Liver (tissue), 9 donors: ENCODE measurements around the gene SOX8. TPM values are rescaled to one million over a fixed set of nuclear protein-coding genes. Genes with fewer than 3 reads are reported as not detected.

Source experiments
- DNase-seq: peaks from one replicate; pipeline ENCODE4 v3.0.0-alpha.2; 2017; ENCODE audit warnings: low spot score
- H3K27ac ChIP-seq, 2 donors: one replicate each; pipeline ENCODE4 v1.7.0; 2013; ENCODE audit warnings: inconsistent platforms in 2 of 2, low read length in 2 of 2, control low read depth in 1 of 2, low read depth in 1 of 2, mild to moderate bottlenecking in 1 of 2
- H3K27me3 ChIP-seq, 4 donors: one replicate each; pipeline versions ENCODE4 v1.6.1 to v1.7.0; 2013; ENCODE audit warnings: low read length in 3 of 4, inconsistent platforms in 1 of 4, mild to moderate bottlenecking in 1 of 4, moderate library complexity in 1 of 4; ENCODE audit not compliant: control insufficient read depth in 4 of 4, insufficient read depth in 4 of 4
- H3K36me3 ChIP-seq, 4 donors: one replicate each; pipeline versions ENCODE4 v1.6.1 to v1.7.0; 2013; ENCODE audit warnings: low read length in 3 of 4, mild to moderate bottlenecking in 3 of 4, low read depth in 1 of 4, moderate library complexity in 1 of 4; ENCODE audit not compliant: control insufficient read depth in 4 of 4, insufficient read depth in 3 of 4
- H3K4me1 ChIP-seq, 4 donors: one replicate each; pipeline versions ENCODE4 v1.6.1 to v1.7.0; 2013; ENCODE audit warnings: low read length in 3 of 4, mild to moderate bottlenecking in 3 of 4, moderate library complexity in 1 of 4; ENCODE audit not compliant: control insufficient read depth in 4 of 4, insufficient read depth in 4 of 4
- H3K4me3 ChIP-seq, 3 donors: one replicate each; pipeline versions ENCODE4 v1.6.1 to v1.7.0; 2013; ENCODE audit warnings: low read length in 3 of 3, control low read depth in 1 of 3, low read depth in 1 of 3, mild to moderate bottlenecking in 1 of 3
- H3K9ac ChIP-seq, 2 donors: one replicate each; pipeline ENCODE4 v1.7.0; 2013; ENCODE audit warnings: low read length in 2 of 2, mild to moderate bottlenecking in 2 of 2, moderate library complexity in 2 of 2, control low read depth in 1 of 2, low read depth in 1 of 2
- H3K9me3 ChIP-seq, 4 donors: one replicate each; pipeline versions ENCODE4 v1.6.1 to v1.7.0; 2013; ENCODE audit warnings: low read length in 3 of 4; ENCODE audit not compliant: control insufficient read depth in 4 of 4
- ATF3 ChIP-seq: IDR thresholded peaks from 2 replicates; pipeline ENCODE4 v1.6.1; 2016; ENCODE audit warnings: antibody characterized with exemption
- CTCF ChIP-seq: fragments of 150-350 bp; IDR thresholded peaks from 2 replicates; pipeline ENCODE4 v1.5.1; 2017; ENCODE audit warnings: improper control_type of control experiment, low read depth, low read length; ENCODE audit not compliant: missing input control
- EGR1 ChIP-seq, 2 donors: IDR thresholded peaks; 2 replicates each; pipeline ENCODE4 v1.6.1; 2016 to 2018; ENCODE audit warnings: antibody characterized with exemption in 2 of 2, low read depth in 2 of 2
- FOXA1 ChIP-seq: IDR thresholded peaks from 2 replicates; pipeline ENCODE4 v1.6.1; 2016; ENCODE audit warnings: antibody characterized with exemption
- FOXA2 ChIP-seq: IDR thresholded peaks from 2 replicates; pipeline ENCODE4 v1.6.1; 2016; ENCODE audit warnings: antibody characterized with exemption
- GABPA ChIP-seq, 2 donors: IDR thresholded peaks in 1 of 2; conservative IDR thresholded peaks in 1 of 2; 2 replicates each; pipeline ENCODE4 v1.6.1; 2016; ENCODE audit warnings: antibody characterized with exemption in 2 of 2, mild to moderate bottlenecking in 1 of 2, moderate library complexity in 1 of 2
- HNF4A ChIP-seq, 2 donors: conservative IDR thresholded peaks; 2 replicates each; pipeline ENCODE4 v1.6.1; 2016; ENCODE audit warnings: antibody characterized with exemption in 2 of 2, mild to moderate bottlenecking in 2 of 2
- HNF4G ChIP-seq: IDR thresholded peaks from 2 replicates; pipeline ENCODE4 v1.6.1; 2016; ENCODE audit warnings: antibody characterized with exemption
- JUND ChIP-seq, 2 donors: IDR thresholded peaks; 2 replicates each; pipeline ENCODE4 v1.6.1; 2016; ENCODE audit warnings: antibody characterized with exemption in 2 of 2
- MAX ChIP-seq: IDR thresholded peaks from 2 replicates; pipeline ENCODE4 v1.6.1; 2016; ENCODE audit warnings: antibody characterized with exemption
- NR2F2 ChIP-seq: IDR thresholded peaks from 2 replicates; pipeline ENCODE4 v1.6.1; 2016; ENCODE audit warnings: antibody characterized with exemption
- RAD21 ChIP-seq, 2 donors: IDR thresholded peaks; 2 replicates each; pipeline ENCODE4 v1.6.1; 2016; ENCODE audit warnings: antibody characterized with exemption in 2 of 2, mild to moderate bottlenecking in 2 of 2
- REST ChIP-seq: IDR thresholded peaks from 2 replicates; pipeline ENCODE4 v1.6.1; 2016; ENCODE audit warnings: antibody characterized with exemption, mild to moderate bottlenecking
- RXRA ChIP-seq, 2 donors: IDR thresholded peaks; 2 replicates each; pipeline ENCODE4 v1.6.1; 2017 to 2018; ENCODE audit warnings: antibody characterized with exemption in 2 of 2, mild to moderate bottlenecking in 1 of 2
- SP1 ChIP-seq: IDR thresholded peaks from 2 replicates; pipeline ENCODE4 v1.6.1; 2018; ENCODE audit warnings: antibody characterized with exemption, mild to moderate bottlenecking
- YY1 ChIP-seq: IDR thresholded peaks from 2 replicates; pipeline ENCODE4 v1.6.1; 2016; ENCODE audit warnings: antibody characterized with exemption, mild to moderate bottlenecking
- ZBTB33 ChIP-seq: IDR thresholded peaks from 2 replicates; pipeline ENCODE4 v1.6.1; 2016; ENCODE audit warnings: antibody characterized with exemption
- WGBS: extraction: QIAGEN DNeasy Blood & Tissue Kit; methylation state at CpG from one replicate; pipeline ENCODE4 v1.1.7; 2013; 5-methylcytosine and 5-hydroxymethylcytosine counted together
- polyA plus RNA-seq, 2 donors: library from polyadenylated mRNA; stranded (reverse) in 1 of 2; unstranded in 1 of 2; fragments of 200-250 nt in 1 of 2; fragments of >200 nt in 1 of 2; fragmentation: Nextera tagmentation in 1 of 2; extraction: Ambion mirVana in 1 of 2; gene quantifications; one replicate each; pipeline versions ENCODE4 v1.2.1 to v1.2.3, GENCODE V29; 2013 to 2015
- total RNA-seq, 2 donors: library from RNA; depleted of rRNA; stranded (reverse); fragments of >200 nt; gene quantifications; one replicate each; pipeline ENCODE4 v1.2.3, GENCODE V29; 2014
- donor health status: healthy.
- donor health status: healthy.
- donor health status: healthy.
- donor health status: healthy.
- donor health status: healthy.

The SOX8 gene
- total and polyA plus RNA-seq, 4 donors = 0.05 to 0.33 (median 0.17) TPM; not detected in 1

GRCh38 chr16:993731-994130 lies 12.2 kb downstream of the SOX8 start:
- no peak for DNase-seq
- H3K27ac ChIP-seq = no peak overlapping the region
- no peaks in the 10 kb centered on the region for H3K4me1 ChIP-seq
- no peaks in the 10 kb centered on the region for H3K36me3 ChIP-seq
- H3K9me3 ChIP-seq = peaks cover 0 to 10% (median 2%) of the 10 kb centered on the region in 4 donors
- no peak overlapping the region for H3K4me3 ChIP-seq
- no peak for TF ChIP-seq FOXA2
- no peak for TF ChIP-seq ZBTB33
- no peak for TF ChIP-seq YY1
- TF ChIP-seq HNF4A (conservative IDR thresholded peaks at IDR 0.05) = no peak
- no peak for TF ChIP-seq MAX
- no peak for TF ChIP-seq REST
- no peak for TF ChIP-seq GABPA (IDR thresholded peaks at IDR 0.05 in 1 of 2, conservative IDR thresholded peaks at IDR 0.05 in 1 of 2)
- TF ChIP-seq FOXA1 = no peak
- no peak for TF ChIP-seq RAD21 (IDR thresholded peaks at IDR 0.05)
- no peaks in the 10 kb centered on the region for H3K27me3 ChIP-seq
- H3K9ac ChIP-seq = no peak overlapping the region
- WGBS = 78% methylated on average over 3 of the region's 3 CpGs

- DNase-seq = no peak
- TF ChIP-seq HNF4G (no peak), EGR1 (IDR thresholded peaks at IDR 0.05; ENCODE audit: low read depth in 2 of 2) (no peak), REST (no peak), JUND (IDR thresholded peaks at IDR 0.05) (no peak), NR2F2 (no peak), MAX (no peak), ZBTB33 (no peak), HNF4A (conservative IDR thresholded peaks at IDR 0.05) (no peak), RXRA (IDR thresholded peaks at IDR 0.05) (no peak), GABPA (IDR thresholded peaks at IDR 0.05 in 1 of 2, conservative IDR thresholded peaks at IDR 0.05 in 1 of 2) (no peak), FOXA1 (no peak), FOXA2 (no peak), RAD21 (IDR thresholded peaks at IDR 0.05) (no peak), ATF3 (no peak), CTCF (no peak), SP1 (no peak), YY1 (no peak)
- no peak overlapping the region for H3K4me3 ChIP-seq
- H3K27me3 ChIP-seq = no peaks in the 10 kb centered on the region
- no peak overlapping the region for H3K27ac ChIP-seq
- H3K9ac ChIP-seq = no peak overlapping the region
- H3K36me3 ChIP-seq = no peaks in the 10 kb centered on the region
- H3K9me3 ChIP-seq = peaks cover 0 to 10% (median 2%) of the 10 kb centered on the region in 4 donors
- H3K4me1 ChIP-seq = no peaks in the 10 kb centered on the region
- WGBS = 83% methylated on average over 3 of the region's 3 CpGs
These were observed 13.5 kb downstream of the SOX8 start for GRCh38 chr16:995087-995486.
